K562 (cell line): ENCODE results near the gene STC2. TPM values are rescaled to one million over a fixed set of nuclear protein-coding genes. Genes with fewer than 3 reads are reported as not detected.

ENCODE experiments used
- ATAC-seq: fragments of 200-7000 bp; cut with Tn5 transposase; 3 replicates; pipeline ENCODE4 v1.9.1; 2020; ENCODE audit warnings: moderate library complexity
- BruUV-seq: library from RNA; stranded (reverse); fragments of 400-500 nt; replicated peaks from 2 replicates; lab custom pipeline; 2021; lab: Mats Ljungman, UMichigan
- CTCF ChIA-PET: fragments of 300-600 bp; formaldehyde crosslinking; extraction: SDS; loops from one replicate; lab custom pipeline; 2021; ENCODE audit warnings: low intra/inter-chr PET ratio; lab: Yijun Ruan, JAX
- POLR2A ChIA-PET: fragments of 300-600, 350-650 bp; sonication (Branson Sonifier 250); formaldehyde crosslinking; extraction: SDS; loops from one replicate; lab custom pipeline; 2021; ENCODE audit warnings: antibody characterized with exemption, inconsistent platforms; lab: Yijun Ruan, JAX
- DNase-seq, 4 experiments: peaks; one replicate each; pipeline versions ENCODE4 v3.0.0 to v3.0.0-alpha.2; 2011 to 2018; ENCODE audit warnings: low spot score in 3 of 4, mixed read lengths in 3 of 4; ENCODE audit errors: extremely low read depth in 1 of 4
- FAIRE-seq: peaks from 2 replicates; lab custom pipeline; 2011; peaks lifted over from hg19 to GRCh38; lab: Jason Lieb, UNC
- H2AFZ ChIP-seq: 2 replicates; pipeline ENCODE4 v1.6.0; 2011; ENCODE audit warnings: low read depth, low read length, control low read depth, inconsistent platforms
- H3K27ac ChIP-seq: fragments of 200-600 bp; 3 replicates; pipeline ENCODE4 v1.8.0; 2011; ENCODE audit warnings: low read depth, mild to moderate bottlenecking, control low read depth, inconsistent platforms, low read length, moderate library complexity, mixed read lengths; ENCODE audit errors: extremely low read depth
- H3K27me3 ChIP-seq, 2 experiments: fragments of 300-600 bp in 1 of 2; 2 replicates in 1 of 2; 3 replicates in 1 of 2; pipeline versions ENCODE4 v1.6.0 to v1.8.0; 2011; ENCODE audit warnings: inconsistent platforms in 2 of 2, low read length in 2 of 2, mild to moderate bottlenecking in 1 of 2, mixed read lengths in 1 of 2, moderate library complexity in 1 of 2; ENCODE audit not compliant: control insufficient read depth in 2 of 2, insufficient read depth in 2 of 2
- H3K36me3 ChIP-seq: fragments of 300-600 bp; 3 replicates; pipeline ENCODE4 v1.8.0; 2011; ENCODE audit warnings: mild to moderate bottlenecking, low read length, inconsistent platforms; ENCODE audit not compliant: control insufficient read depth, insufficient read depth
- H3K4me1 ChIP-seq, 2 experiments: fragments of 200-600 bp in 1 of 2; replicated peaks in 1 of 2; 2 replicates in 1 of 2; 3 replicates in 1 of 2; pipeline versions ENCODE4 v1.5.1 to v1.8.0; 2011; ENCODE audit warnings: inconsistent platforms in 2 of 2, low read length in 2 of 2, mild to moderate bottlenecking in 1 of 2, mixed read lengths in 1 of 2, moderate library complexity in 1 of 2; ENCODE audit not compliant: control insufficient read depth in 2 of 2, insufficient read depth in 2 of 2
- H3K4me2 ChIP-seq: 2 replicates; pipeline ENCODE4 v1.6.1; 2011; ENCODE audit warnings: low read length, control low read depth, inconsistent platforms, mixed read lengths; ENCODE audit not compliant: insufficient read depth
- H3K4me3 ChIP-seq: fragments of 200-600 bp; sonication (generic), shearing (Covaris generic); 2 replicates; pipeline ENCODE4 v1.5.1; 2016; ENCODE audit warnings: control low read depth, inconsistent platforms
- H3K79me2 ChIP-seq: fragments of 200-600 bp; 3 replicates; pipeline ENCODE4 v1.8.0; 2011; ENCODE audit warnings: low read length, inconsistent platforms; ENCODE audit not compliant: control insufficient read depth, insufficient read depth
- H3K9ac ChIP-seq, 2 experiments: 2 replicates each; pipeline versions ENCODE4 v1.6.0 to v1.6.1; 2011; ENCODE audit warnings: low read depth in 2 of 2, low read length in 2 of 2, control low read depth in 1 of 2, inconsistent platforms in 1 of 2, mild to moderate bottlenecking in 1 of 2, mixed read lengths in 1 of 2; ENCODE audit not compliant: insufficient read depth in 1 of 2
- H3K9me1 ChIP-seq: one replicate; pipeline ENCODE4 v1.6.0; 2011; ENCODE audit warnings: inconsistent platforms, mild to moderate bottlenecking, low read length, moderate library complexity; ENCODE audit not compliant: control insufficient read depth, insufficient read depth
- H3K9me3 ChIP-seq: replicated peaks from 2 replicates; pipeline ENCODE4 v1.5.1; 2011; ENCODE audit warnings: low read depth, low read length, inconsistent platforms; ENCODE audit not compliant: control insufficient read depth, insufficient read depth
- H4K20me1 ChIP-seq: replicated peaks from 2 replicates; pipeline ENCODE4 v1.6.1; 2011; ENCODE audit warnings: low read length, inconsistent platforms, mixed read lengths; ENCODE audit not compliant: control insufficient read depth, insufficient read depth
- BRD4 ChIP-seq: fragments of 200-600 bp; sonication (generic); IDR thresholded peaks from 2 replicates; pipeline ENCODE4 v1.6.1; 2017; ENCODE audit warnings: inconsistent platforms
- CREB1 ChIP-seq, 2 experiments: sonication (generic) in 1 of 2; formaldehyde crosslinking in 1 of 2; IDR thresholded peaks; 2 replicates each; pipeline versions ENCODE4 v1.6.1 to v1.8.0; 2012 to 2022; ENCODE audit warnings: inconsistent platforms in 1 of 2, mild to moderate bottlenecking in 1 of 2, missing genetic modification reagents in 1 of 2, moderate library complexity in 1 of 2
- ELF2 ChIP-seq: fragments of 250-450 bp; sonication (Bioruptor Pico); IDR thresholded peaks from 2 replicates; pipeline ENCODE4 v1.5.0; 2021; ENCODE audit warnings: mild to moderate bottlenecking
- GATAD2A ChIP-seq: fragments of 450-650 bp; IDR thresholded peaks from 2 replicates; pipeline ENCODE4 v1.6.1; 2017
- KDM4B ChIP-seq, 2 experiments: fragments of 450-650 bp in 1 of 2; sonication (generic) in 1 of 2; IDR thresholded peaks; 2 replicates each; pipeline ENCODE4 v1.6.1; 2016 to 2017; ENCODE audit warnings: borderline replicate concordance in 2 of 2, antibody characterized with exemption in 1 of 2, low read depth in 1 of 2, mild to moderate bottlenecking in 1 of 2
- NR1H2 ChIP-seq: sonication (generic); formaldehyde crosslinking; IDR thresholded peaks from 2 replicates; pipeline ENCODE4 v1.4.0; 2020; ENCODE audit warnings: mild to moderate bottlenecking, missing genetic modification reagents
- OTX1 ChIP-seq: fragments of 450-650 bp; formaldehyde crosslinking; IDR thresholded peaks from 2 replicates; pipeline ENCODE4 v1.4.0; 2022; ENCODE audit warnings: mild to moderate bottlenecking
- WGBS: fragments of 100-300 bp; shearing (Covaris generic); methylation state at CpG from one replicate; pipeline ENCODE4 v1.1.6; 2016; ENCODE audit warnings: low coverage, mixed read lengths; ENCODE audit not compliant: insufficient coverage; ENCODE audit errors: missing lambda C conversion rate; 5-methylcytosine and 5-hydroxymethylcytosine counted together
- in situ Hi-C: fragments of 300-500 bp; cut with MboI; formaldehyde crosslinking; loops from 4 replicates; pipeline ENCODE4 v1.15.0; 2018; ENCODE audit warnings: inconsistent platforms, mixed read lengths
- intact Hi-C: fragments of 100-400 bp; cut with micrococcal nuclease; formaldehyde crosslinking; loops from 2 replicates; pipeline ENCODE4 v1.14.2; 2022
- polyA plus RNA-seq, 8 experiments: library from polyadenylated mRNA; depleted of rRNA in 4 of 8; stranded (reverse) in 5 of 8; unstranded in 3 of 8; fragments of >200 nt; fragmentation: Nextera tagmentation in 2 of 8; fragmentation: Illumina TruSeq in 1 of 8; extraction: Ambion mirVana in 2 of 8; extraction: Trizol in 1 of 8; gene quantifications; 2 replicates each; pipeline versions ENCODE4 v1.2.1 to v1.2.3, GENCODE V29; 2011 to 2014; ENCODE audit warnings: inconsistent platforms in 1 of 8, missing spikeins in 1 of 8
- total RNA-seq, 7 experiments: library from RNA; depleted of rRNA in 6 of 7; stranded (reverse); fragments of >200 nt in 6 of 7; fragmentation: Illumina TruSeq in 2 of 7; extraction: Trizol in 2 of 7; gene quantifications; 2 replicates each; pipeline versions ENCODE4 v1.2.1 to v1.2.3, GENCODE V29; 2011 to 2021; ENCODE audit warnings: low replicate concordance in 1 of 7
- TF ChIP-seq, protein P1 (sequence below): fragments of 200-800 bp; sonication (Bioruptor generic); IDR thresholded peaks from 2 replicates; pipeline ENCODE4 v1.6.1; 2016; ENCODE audit warnings: missing genetic modification characterization, missing compliant biosample characterization
- TF ChIP-seq, protein P2 (sequence below): fragments of 250-450 bp; sonication (Bioruptor Pico); IDR thresholded peaks from 2 replicates; pipeline ENCODE4 v1.8.0; 2021; ENCODE audit warnings: moderate library complexity, mild to moderate bottlenecking, inconsistent platforms
- TF ChIP-seq, protein P3 (sequence below): fragments of 450-650 bp; IDR thresholded peaks from 2 replicates; pipeline ENCODE4 v1.6.1; 2014; ENCODE audit warnings: low read depth, mild to moderate bottlenecking, moderate library complexity, borderline replicate concordance

The STC2 gene
- total and polyA plus RNA-seq, 9 of the 15 experiments (the other 6 are each of a cell fraction or from before 2014, with no cell fraction given): 0.62 to 31.7 (median 7.4) TPM

DNA sequence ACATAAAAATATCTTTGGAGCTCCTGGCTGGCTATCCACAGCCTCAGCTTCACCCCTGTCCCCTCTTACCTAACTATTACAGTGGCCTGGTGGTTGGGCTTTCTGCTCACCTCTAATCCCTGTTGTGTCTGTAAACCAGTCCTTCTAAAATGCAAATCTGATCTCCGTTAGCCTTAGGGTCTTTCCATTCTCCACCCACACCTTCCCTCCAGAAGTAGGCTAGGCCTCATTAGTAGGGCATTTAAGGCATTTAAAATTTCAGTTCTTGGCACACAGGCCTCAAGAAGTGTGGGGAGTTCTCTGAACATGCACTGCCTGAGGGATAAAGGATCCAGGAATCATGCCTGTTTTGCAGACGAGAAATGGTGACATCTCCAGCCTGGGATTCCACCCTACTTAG, 26.4 kb upstream of the STC2 start (continued):
- no peak for TF ChIP-seq CREB1 (IDR thresholded peaks at IDR 0.05)
- no peak for TF ChIP-seq CREB1 (CRISPR knock-in tag; IDR thresholded peaks at IDR 0.05)
- TF ChIP-seq GATAD2A: no peak
- no peak for TF ChIP-seq OTX1 (CRISPR knock-in tag)

DNA sequence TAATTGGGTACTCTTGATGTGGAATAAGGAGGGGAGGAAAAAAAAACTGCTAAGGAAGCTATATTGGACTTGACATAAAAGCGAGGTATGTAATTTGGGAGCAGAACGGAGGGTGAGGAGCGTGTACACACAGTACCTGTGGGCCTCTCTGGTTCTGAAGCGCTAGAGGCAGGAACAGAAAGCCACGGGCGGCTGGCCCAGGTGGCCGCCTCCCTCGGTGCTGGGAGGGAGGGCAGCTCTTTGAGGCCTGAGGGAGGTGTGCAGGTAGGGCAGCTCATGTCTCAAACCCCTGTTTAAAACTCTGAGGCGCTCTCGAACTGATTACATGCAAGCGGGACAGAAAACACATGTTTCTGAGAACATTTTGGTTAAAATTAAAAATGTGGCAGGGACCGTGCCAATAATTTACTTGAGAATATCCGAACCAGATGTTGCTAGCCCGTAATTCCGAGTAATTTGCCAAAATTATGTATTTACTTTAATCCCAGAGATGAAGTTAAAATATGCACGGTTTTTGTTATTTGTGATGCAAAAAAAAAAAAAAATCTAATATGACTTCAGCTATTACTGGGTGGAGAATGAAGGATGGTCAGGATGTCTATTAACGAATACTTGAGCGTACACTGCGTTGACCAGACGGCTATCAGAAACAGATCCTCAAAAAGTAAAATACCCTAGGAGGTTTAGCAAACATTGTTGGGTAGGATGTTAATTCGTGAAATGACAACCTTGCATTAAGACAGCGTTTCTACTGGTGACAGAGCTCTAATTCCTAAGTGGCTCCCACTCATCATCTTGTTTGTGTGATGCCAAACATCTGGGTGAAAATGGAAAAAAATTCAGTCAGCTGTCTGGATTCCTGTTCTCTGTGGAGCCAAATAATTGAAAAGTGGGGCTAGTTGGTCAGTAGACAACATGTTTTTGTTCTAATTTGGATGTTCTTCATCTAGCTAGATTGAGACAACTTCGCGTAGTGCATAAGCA, 24.4 kb upstream of the STC2 start:
- POLR2A ChIA-PET: interaction anchor here (0.6 to 0.7 kb wide), 2 partner anchors 181 to 507 kb away, joined by 3 read pairs; no protein-coding TSS in a partner anchor
- intact Hi-C loops: no loop called here
- in situ Hi-C loops: no loop called here
- no peak for TF ChIP-seq BRD4
- TF ChIP-seq KDM4B (IDR thresholded peaks at IDR 0.05; ENCODE audit: borderline replicate concordance in 2 of 2, low read depth in 1 of 2): no peak
- TF ChIP-seq ELF2 (CRISPR knock-in tag): no peak
- TF ChIP-seq, protein P1, sequence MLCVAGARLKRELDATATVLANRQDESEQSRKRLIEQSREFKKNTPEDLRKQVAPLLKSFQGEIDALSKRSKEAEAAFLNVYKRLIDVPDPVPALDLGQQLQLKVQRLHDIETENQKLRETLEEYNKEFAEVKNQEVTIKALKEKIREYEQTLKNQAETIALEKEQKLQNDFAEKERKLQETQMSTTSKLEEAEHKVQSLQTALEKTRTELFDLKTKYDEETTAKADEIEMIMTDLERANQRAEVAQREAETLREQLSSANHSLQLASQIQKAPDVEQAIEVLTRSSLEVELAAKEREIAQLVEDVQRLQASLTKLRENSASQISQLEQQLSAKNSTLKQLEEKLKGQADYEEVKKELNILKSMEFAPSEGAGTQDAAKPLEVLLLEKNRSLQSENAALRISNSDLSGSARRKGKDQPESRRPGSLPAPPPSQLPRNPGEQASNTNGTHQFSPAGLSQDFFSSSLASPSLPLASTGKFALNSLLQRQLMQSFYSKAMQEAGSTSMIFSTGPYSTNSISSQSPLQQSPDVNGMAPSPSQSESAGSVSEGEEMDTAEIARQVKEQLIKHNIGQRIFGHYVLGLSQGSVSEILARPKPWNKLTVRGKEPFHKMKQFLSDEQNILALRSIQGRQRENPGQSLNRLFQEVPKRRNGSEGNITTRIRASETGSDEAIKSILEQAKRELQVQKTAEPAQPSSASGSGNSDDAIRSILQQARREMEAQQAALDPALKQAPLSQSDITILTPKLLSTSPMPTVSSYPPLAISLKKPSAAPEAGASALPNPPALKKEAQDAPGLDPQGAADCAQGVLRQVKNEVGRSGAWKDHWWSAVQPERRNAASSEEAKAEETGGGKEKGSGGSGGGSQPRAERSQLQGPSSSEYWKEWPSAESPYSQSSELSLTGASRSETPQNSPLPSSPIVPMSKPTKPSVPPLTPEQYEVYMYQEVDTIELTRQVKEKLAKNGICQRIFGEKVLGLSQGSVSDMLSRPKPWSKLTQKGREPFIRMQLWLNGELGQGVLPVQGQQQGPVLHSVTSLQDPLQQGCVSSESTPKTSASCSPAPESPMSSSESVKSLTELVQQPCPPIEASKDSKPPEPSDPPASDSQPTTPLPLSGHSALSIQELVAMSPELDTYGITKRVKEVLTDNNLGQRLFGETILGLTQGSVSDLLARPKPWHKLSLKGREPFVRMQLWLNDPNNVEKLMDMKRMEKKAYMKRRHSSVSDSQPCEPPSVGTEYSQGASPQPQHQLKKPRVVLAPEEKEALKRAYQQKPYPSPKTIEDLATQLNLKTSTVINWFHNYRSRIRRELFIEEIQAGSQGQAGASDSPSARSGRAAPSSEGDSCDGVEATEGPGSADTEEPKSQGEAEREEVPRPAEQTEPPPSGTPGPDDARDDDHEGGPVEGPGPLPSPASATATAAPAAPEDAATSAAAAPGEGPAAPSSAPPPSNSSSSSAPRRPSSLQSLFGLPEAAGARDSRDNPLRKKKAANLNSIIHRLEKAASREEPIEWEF: no peak
- TF ChIP-seq, protein P2, sequence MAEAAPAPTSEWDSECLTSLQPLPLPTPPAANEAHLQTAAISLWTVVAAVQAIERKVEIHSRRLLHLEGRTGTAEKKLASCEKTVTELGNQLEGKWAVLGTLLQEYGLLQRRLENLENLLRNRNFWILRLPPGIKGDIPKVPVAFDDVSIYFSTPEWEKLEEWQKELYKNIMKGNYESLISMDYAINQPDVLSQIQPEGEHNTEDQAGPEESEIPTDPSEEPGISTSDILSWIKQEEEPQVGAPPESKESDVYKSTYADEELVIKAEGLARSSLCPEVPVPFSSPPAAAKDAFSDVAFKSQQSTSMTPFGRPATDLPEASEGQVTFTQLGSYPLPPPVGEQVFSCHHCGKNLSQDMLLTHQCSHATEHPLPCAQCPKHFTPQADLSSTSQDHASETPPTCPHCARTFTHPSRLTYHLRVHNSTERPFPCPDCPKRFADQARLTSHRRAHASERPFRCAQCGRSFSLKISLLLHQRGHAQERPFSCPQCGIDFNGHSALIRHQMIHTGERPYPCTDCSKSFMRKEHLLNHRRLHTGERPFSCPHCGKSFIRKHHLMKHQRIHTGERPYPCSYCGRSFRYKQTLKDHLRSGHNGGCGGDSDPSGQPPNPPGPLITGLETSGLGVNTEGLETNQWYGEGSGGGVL (CRISPR knock-in tag): no peak
- TF ChIP-seq, protein P3, sequence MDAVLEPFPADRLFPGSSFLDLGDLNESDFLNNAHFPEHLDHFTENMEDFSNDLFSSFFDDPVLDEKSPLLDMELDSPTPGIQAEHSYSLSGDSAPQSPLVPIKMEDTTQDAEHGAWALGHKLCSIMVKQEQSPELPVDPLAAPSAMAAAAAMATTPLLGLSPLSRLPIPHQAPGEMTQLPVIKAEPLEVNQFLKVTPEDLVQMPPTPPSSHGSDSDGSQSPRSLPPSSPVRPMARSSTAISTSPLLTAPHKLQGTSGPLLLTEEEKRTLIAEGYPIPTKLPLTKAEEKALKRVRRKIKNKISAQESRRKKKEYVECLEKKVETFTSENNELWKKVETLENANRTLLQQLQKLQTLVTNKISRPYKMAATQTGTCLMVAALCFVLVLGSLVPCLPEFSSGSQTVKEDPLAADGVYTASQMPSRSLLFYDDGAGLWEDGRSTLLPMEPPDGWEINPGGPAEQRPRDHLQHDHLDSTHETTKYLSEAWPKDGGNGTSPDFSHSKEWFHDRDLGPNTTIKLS: no peak
- no peak for TF ChIP-seq NR1H2 (CRISPR knock-in tag)

More for the DNA sequence above, 24.4 kb upstream of the STC2 start:
- no peak for FAIRE-seq
- no peak overlapping the region for H3K27ac ChIP-seq
- peaks cover 42 to 53% of the 10 kb centered on the region in 2 experiments for H3K27me3 ChIP-seq
- no peaks in the 10 kb centered on the region for H3K4me1 ChIP-seq
- BruUV-seq: no TSS peak
- ATAC-seq: no peak
- no peak overlapping the region for H3K4me2 ChIP-seq
- no peak overlapping the region for H3K4me3 ChIP-seq
- CTCF ChIA-PET: no interaction called here
- H3K9me1 ChIP-seq: no peaks in the 10 kb centered on the region
- H3K36me3 ChIP-seq: no peaks in the 10 kb centered on the region
- no peak overlapping the region for H2AFZ ChIP-seq
- H3K9me3 ChIP-seq: no peaks in the 10 kb centered on the region
- no peak for DNase-seq
- no peaks in the 10 kb centered on the region for H4K20me1 ChIP-seq
- no peak overlapping the region for H3K9ac ChIP-seq
- no peaks in the 10 kb centered on the region for H3K79me2 ChIP-seq
- 5% methylated on average over 21 of the region's 24 CpGs for whole genome bisulfite sequencing
